HepG2 (cell line): ENCODE data around the gene NYNRIN. TPM values are rescaled to one million over a fixed set of nuclear protein-coding genes. Genes with fewer than 3 reads are reported as not detected.

Experiments used
- ATF2 ChIP-seq: sonication (generic); formaldehyde crosslinking; IDR thresholded peaks from 2 replicates; pipeline ENCODE4 v1.4.0; 2020; ENCODE audit warnings: missing genetic modification reagents
- CEBPG ChIP-seq: IDR thresholded peaks from 2 replicates; pipeline ENCODE4 v1.6.1; 2016
- HDAC6 ChIP-seq: fragments of 200-600 bp; sonication (generic); IDR thresholded peaks from 2 replicates; pipeline ENCODE4 v1.7.0; 2017; ENCODE audit warnings: mild to moderate bottlenecking, antibody characterized with exemption, low read length, low read depth
- LBX2 ChIP-seq: sonication (generic); formaldehyde crosslinking; IDR thresholded peaks from 2 replicates; pipeline ENCODE4 v1.5.0; 2020; ENCODE audit warnings: missing genetic modification reagents, mild to moderate bottlenecking, borderline replicate concordance
- MNT ChIP-seq: fragments of 450-650 bp; IDR thresholded peaks from 2 replicates; pipeline ENCODE4 v1.6.1; 2016
- MXD4 ChIP-seq: IDR thresholded peaks from 2 replicates; pipeline ENCODE4 v1.6.1; 2016; ENCODE audit warnings: mild to moderate bottlenecking, missing biosample characterization, missing genetic modification reagents
- NCOA2 ChIP-seq: sonication (generic); formaldehyde crosslinking; IDR thresholded peaks from 2 replicates; pipeline ENCODE4 v1.8.0; 2022; ENCODE audit warnings: inconsistent platforms
- NR3C1 ChIP-seq: sonication (generic); formaldehyde crosslinking; IDR thresholded peaks from 2 replicates; pipeline ENCODE4 v1.4.0; 2020; ENCODE audit warnings: missing genetic modification reagents
- SIN3A ChIP-seq: IDR thresholded peaks from 2 replicates; pipeline ENCODE4 v1.6.1; 2011; ENCODE audit warnings: low read depth, mild to moderate bottlenecking, control low read depth, low read length, borderline replicate concordance
- SMYD3 ChIP-seq: sonication (generic); formaldehyde crosslinking; IDR thresholded peaks from 2 replicates; pipeline ENCODE4 v1.8.1; 2023; ENCODE audit warnings: mild to moderate bottlenecking, missing genetic modification reagents
- ZFP82 ChIP-seq: sonication (generic); formaldehyde crosslinking; IDR thresholded peaks from 2 replicates; pipeline ENCODE4 v1.5.1; 2020; ENCODE audit warnings: mild to moderate bottlenecking, missing genetic modification reagents, borderline replicate concordance
- ZNF253 ChIP-seq: sonication (generic); formaldehyde crosslinking; IDR thresholded peaks from 2 replicates; pipeline ENCODE4 v1.8.0; 2022; ENCODE audit warnings: mild to moderate bottlenecking, missing genetic modification reagents, borderline replicate concordance
- ZNF256 ChIP-seq: sonication (generic); formaldehyde crosslinking; conservative IDR thresholded peaks from 2 replicates; pipeline ENCODE4 v1.4.0; 2020; ENCODE audit warnings: missing genetic modification reagents
- ZNF703 ChIP-seq: sonication (generic); formaldehyde crosslinking; IDR thresholded peaks from 2 replicates; pipeline ENCODE4 v1.5.1; 2020; ENCODE audit warnings: missing genetic modification reagents, mild to moderate bottlenecking, moderate library complexity, borderline replicate concordance
- ZNF770 ChIP-seq: sonication (generic); formaldehyde crosslinking; IDR thresholded peaks from 2 replicates; pipeline ENCODE4 v1.5.0; 2020; ENCODE audit warnings: mild to moderate bottlenecking, missing genetic modification reagents
- ZNF792 ChIP-seq: IDR thresholded peaks from 2 replicates; pipeline ENCODE4 v1.6.1; 2016
- ZNF879 ChIP-seq: sonication (generic); formaldehyde crosslinking; IDR thresholded peaks from 2 replicates; pipeline ENCODE4 v1.8.1; 2023; ENCODE audit warnings: missing genetic modification reagents
- polyA plus RNA-seq, 8 experiments: library from polyadenylated mRNA; depleted of rRNA in 3 of 8; stranded (reverse) in 7 of 8; unstranded in 1 of 8; fragments of >200 nt; fragmentation: Illumina TruSeq in 4 of 8; extraction: Trizol in 4 of 8; gene quantifications; 2 replicates each; pipeline versions ENCODE4 v1.2.1 to v1.2.3, GENCODE V29; 2011 to 2016; ENCODE audit warnings: low read depth in 4 of 8, missing spikeins in 1 of 8, mixed read lengths in 1 of 8; ENCODE audit not compliant: insufficient read depth in 1 of 8
- total RNA-seq, 5 experiments: library from RNA; depleted of rRNA; stranded (reverse); fragments of >200 nt; fragmentation: Illumina TruSeq; extraction: Trizol; gene quantifications; 2 replicates each; pipeline ENCODE4 v1.2.3, GENCODE V29; 2016; ENCODE audit warnings: low read depth in 1 of 5

The NYNRIN gene
- total and polyA plus RNA-seq, 2 of the 13 experiments (the other 11 are each of a cell fraction or from before 2014, with no cell fraction given) = 0.63 to 1.1 TPM

GRCh38 chr14:24426912-24427536 is 28.2 kb downstream of the NYNRIN start (continued):
- TF ChIP-seq SMYD3 (CRISPR knock-in tag) = no peak; the same call in 1 of the 2 replicates
- TF ChIP-seq ATF2 = 0 out of 2 replicates have a peak, but pooled peaks have one; percentile 1
- TF ChIP-seq SIN3A = no peak
- no peak for TF ChIP-seq ZFP82 (CRISPR knock-in tag)
- TF ChIP-seq HDAC6 = no peak
- TF ChIP-seq ZNF256 (CRISPR knock-in tag) = no peak
- TF ChIP-seq ZNF253 (CRISPR knock-in tag) = no peak
- TF ChIP-seq NCOA2 (CRISPR knock-in tag) = peak; percentile 52; the same call in 1 of the 2 replicates
- TF ChIP-seq NR3C1 (CRISPR knock-in tag) = no peak
- TF ChIP-seq ZNF879 (CRISPR knock-in tag) = no peak
- TF ChIP-seq LBX2 = peak; percentile 71; the same call in 1 of the 2 replicates
- TF ChIP-seq ZNF792 (CRISPR knock-in tag) = peak; percentile 75; the same call in 1 of the 2 replicates
- peak; percentile 35; the same call in 1 of the 2 replicates for TF ChIP-seq CEBPG (CRISPR knock-in tag)
- TF ChIP-seq ZNF770 = no peak
- peak; percentile 69 for TF ChIP-seq MXD4 (CRISPR knock-in tag)
- no peak for TF ChIP-seq MNT
- no peak for TF ChIP-seq ZNF703 (CRISPR knock-in tag)
